ENCODE results near the gene ITGB4. TPM values are rescaled to one million over a fixed set of nuclear protein-coding genes. Genes with fewer than 3 reads are reported as not detected.

Gene ITGB4
- total and polyA plus RNA-seq, 2 of the 13 experiments (the other 11 are each of a cell fraction or from before 2014, with no cell fraction given) = 6.9 to 14.5 TPM

DNA sequence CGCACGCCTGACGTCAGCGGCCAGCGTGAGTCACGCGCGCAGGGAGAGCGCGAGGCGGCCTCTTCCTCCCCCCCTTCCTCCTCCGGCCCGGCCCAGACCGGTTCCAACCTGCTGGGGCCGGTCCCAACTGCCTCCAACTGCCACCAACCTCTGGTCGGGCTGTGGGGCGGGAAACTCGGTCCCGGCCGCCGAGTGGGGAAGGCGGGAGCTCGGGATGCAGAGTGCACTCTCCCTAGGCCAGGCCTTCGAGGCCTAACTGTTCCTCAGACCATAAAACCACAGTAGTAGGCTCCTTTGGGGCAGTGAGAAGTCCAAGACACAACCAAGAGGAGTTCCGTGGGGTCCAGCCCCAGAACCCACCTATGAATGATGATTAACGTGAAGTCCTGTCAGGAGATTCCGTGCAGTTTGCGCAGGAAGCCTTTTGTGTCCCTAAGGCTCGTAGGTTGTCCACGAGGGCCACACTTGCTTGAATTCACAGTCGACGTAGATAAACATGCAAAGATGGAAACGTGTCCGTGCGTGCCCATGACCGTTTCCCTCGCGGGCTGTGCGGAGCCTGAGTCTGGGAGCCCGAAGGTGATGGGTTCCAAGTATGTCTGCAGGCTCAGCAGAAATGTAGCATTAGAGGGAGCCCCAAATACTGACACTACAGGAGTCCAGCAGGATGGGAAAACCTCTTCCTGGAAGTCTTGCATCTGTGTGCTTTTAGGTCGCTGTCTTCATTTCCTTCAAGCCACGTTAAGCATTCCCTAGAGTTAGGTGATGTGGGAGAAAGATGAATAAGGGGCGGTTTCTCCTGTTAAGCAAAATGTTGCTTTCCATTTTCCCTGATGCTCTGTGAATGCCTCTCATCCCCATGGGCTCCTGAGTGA is 64.0 kb downstream of the ITGB4 start (continued):
- TF ChIP-seq, protein P1, sequence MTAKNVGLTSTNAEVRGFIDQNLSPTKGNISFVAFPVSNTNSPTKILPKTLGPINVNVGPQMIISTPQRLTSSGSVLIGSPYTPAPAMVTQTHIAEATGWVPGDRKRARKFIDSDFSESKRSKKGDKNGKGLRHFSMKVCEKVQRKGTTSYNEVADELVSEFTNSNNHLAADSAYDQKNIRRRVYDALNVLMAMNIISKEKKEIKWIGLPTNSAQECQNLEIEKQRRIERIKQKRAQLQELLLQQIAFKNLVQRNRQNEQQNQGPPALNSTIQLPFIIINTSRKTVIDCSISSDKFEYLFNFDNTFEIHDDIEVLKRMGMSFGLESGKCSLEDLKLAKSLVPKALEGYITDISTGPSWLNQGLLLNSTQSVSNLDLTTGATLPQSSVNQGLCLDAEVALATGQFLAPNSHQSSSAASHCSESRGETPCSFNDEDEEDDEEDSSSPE (CRISPR knock-in tag; IDR thresholded peaks at IDR 0.05) = peak; percentile 97
- TF ChIP-seq ONECUT2 (CRISPR knock-in tag; IDR thresholded peaks at IDR 0.05) (no peak), CREM (IDR thresholded peaks at IDR 0.05) (no peak; the same call in 1 of the 2 replicates), CREM (CRISPR knock-in tag; IDR thresholded peaks at IDR 0.05) (no peak), ZNF563 (CRISPR knock-in tag; IDR thresholded peaks at IDR 0.05) (peak; percentile 74; the same call in 1 of the 2 replicates), KLF12 (CRISPR knock-in tag; IDR thresholded peaks at IDR 0.05; ENCODE audit: borderline replicate concordance) (no peak), ZNF329 (CRISPR knock-in tag; IDR thresholded peaks at IDR 0.05; ENCODE audit: low read depth) (peak; percentile 86; the same call in 1 of the 2 replicates), U2AF2 (IDR thresholded peaks at IDR 0.05; ENCODE audit: low read depth, low read length) (no peak; the same call in 1 of the 2 replicates), ARNTL (CRISPR knock-in tag; IDR thresholded peaks at IDR 0.05) (peak; percentile 59; the same call in 1 of the 2 replicates), ZMYM4 (CRISPR knock-in tag; IDR thresholded peaks at IDR 0.05) (no peak; the same call in 1 of the 2 replicates), ZNF780A (CRISPR knock-in tag; IDR thresholded peaks at IDR 0.05) (0 out of 2 replicates have a peak, but pooled peaks have one; percentile 50), ZNF441 (CRISPR knock-in tag; IDR thresholded peaks at IDR 0.05; ENCODE audit: borderline replicate concordance) (peak; percentile 90), CBFB (CRISPR knock-in tag; IDR thresholded peaks at IDR 0.05) (no peak; the same call in 1 of the 2 replicates), ZNF10 (CRISPR knock-in tag; IDR thresholded peaks at IDR 0.05; ENCODE audit: borderline replicate concordance, low read depth) (peak; percentile 49; the same call in 1 of the 2 replicates), ZNF75D (CRISPR knock-in tag; IDR thresholded peaks at IDR 0.05; ENCODE audit: borderline replicate concordance) (peak; percentile 81; the same call in 1 of the 2 replicates), MBNL3 (CRISPR knock-in tag; conservative IDR thresholded peaks at IDR 0.05) (no peak), IRF2 (CRISPR knock-in tag; IDR thresholded peaks at IDR 0.05) (no peak), HHEX (CRISPR knock-in tag; IDR thresholded peaks at IDR 0.05) (no peak), MED1 (CRISPR knock-in tag; IDR thresholded peaks at IDR 0.05) (peak; percentile 16; the same call in 1 of the 2 replicates), AGO1 (IDR thresholded peaks at IDR 0.05; ENCODE audit: low read depth, low read length, poor library complexity, severe bottlenecking) (no peak)
- TF ChIP-seq, protein P2, sequence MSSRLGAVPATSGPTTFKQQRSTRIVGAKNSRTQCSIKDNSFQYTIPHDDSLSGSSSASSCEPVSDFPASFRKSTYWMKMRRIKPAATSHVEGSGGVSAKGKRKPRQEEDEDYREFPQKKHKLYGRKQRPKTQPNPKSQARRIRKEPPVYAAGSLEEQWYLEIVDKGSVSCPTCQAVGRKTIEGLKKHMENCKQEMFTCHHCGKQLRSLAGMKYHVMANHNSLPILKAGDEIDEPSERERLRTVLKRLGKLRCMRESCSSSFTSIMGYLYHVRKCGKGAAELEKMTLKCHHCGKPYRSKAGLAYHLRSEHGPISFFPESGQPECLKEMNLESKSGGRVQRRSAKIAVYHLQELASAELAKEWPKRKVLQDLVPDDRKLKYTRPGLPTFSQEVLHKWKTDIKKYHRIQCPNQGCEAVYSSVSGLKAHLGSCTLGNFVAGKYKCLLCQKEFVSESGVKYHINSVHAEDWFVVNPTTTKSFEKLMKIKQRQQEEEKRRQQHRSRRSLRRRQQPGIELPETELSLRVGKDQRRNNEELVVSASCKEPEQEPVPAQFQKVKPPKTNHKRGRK (CRISPR knock-in tag; IDR thresholded peaks at IDR 0.05) = no peak
- TF ChIP-seq, protein P3, sequence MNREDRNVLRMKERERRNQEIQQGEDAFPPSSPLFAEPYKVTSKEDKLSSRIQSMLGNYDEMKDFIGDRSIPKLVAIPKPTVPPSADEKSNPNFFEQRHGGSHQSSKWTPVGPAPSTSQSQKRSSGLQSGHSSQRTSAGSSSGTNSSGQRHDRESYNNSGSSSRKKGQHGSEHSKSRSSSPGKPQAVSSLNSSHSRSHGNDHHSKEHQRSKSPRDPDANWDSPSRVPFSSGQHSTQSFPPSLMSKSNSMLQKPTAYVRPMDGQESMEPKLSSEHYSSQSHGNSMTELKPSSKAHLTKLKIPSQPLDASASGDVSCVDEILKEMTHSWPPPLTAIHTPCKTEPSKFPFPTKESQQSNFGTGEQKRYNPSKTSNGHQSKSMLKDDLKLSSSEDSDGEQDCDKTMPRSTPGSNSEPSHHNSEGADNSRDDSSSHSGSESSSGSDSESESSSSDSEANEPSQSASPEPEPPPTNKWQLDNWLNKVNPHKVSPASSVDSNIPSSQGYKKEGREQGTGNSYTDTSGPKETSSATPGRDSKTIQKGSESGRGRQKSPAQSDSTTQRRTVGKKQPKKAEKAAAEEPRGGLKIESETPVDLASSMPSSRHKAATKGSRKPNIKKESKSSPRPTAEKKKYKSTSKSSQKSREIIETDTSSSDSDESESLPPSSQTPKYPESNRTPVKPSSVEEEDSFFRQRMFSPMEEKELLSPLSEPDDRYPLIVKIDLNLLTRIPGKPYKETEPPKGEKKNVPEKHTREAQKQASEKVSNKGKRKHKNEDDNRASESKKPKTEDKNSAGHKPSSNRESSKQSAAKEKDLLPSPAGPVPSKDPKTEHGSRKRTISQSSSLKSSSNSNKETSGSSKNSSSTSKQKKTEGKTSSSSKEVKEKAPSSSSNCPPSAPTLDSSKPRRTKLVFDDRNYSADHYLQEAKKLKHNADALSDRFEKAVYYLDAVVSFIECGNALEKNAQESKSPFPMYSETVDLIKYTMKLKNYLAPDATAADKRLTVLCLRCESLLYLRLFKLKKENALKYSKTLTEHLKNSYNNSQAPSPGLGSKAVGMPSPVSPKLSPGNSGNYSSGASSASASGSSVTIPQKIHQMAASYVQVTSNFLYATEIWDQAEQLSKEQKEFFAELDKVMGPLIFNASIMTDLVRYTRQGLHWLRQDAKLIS (CRISPR knock-in tag; IDR thresholded peaks at IDR 0.05) = peak; percentile 82
- TF ChIP-seq, protein P4, sequence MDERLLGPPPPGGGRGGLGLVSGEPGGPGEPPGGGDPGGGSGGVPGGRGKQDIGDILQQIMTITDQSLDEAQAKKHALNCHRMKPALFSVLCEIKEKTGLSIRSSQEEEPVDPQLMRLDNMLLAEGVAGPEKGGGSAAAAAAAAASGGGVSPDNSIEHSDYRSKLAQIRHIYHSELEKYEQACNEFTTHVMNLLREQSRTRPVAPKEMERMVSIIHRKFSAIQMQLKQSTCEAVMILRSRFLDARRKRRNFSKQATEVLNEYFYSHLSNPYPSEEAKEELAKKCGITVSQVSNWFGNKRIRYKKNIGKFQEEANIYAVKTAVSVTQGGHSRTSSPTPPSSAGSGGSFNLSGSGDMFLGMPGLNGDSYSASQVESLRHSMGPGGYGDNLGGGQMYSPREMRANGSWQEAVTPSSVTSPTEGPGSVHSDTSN (CRISPR knock-in tag; IDR thresholded peaks at IDR 0.05) = no peak
